DOHH2 (cell line): Measurements from ENCODE around the gene ZNF22.
A peak's percentile ranks its signal among the peaks of the same experiment; 100 is the strongest.

Experiments used
- H3F3A ChIP-seq: fragments of 200-600 bp; sonication (generic), shearing (Covaris generic); 2 replicates; pipeline ENCODE4 v1.6.0; 2016; ENCODE audit warnings: antibody characterized with exemption, mild to moderate bottlenecking; ENCODE audit not compliant: control insufficient read depth, insufficient read depth
- H3K27ac ChIP-seq: fragments of 200-600 bp; sonication (generic); 2 replicates; pipeline ENCODE4 v1.5.1; 2014; ENCODE audit warnings: low read depth, mild to moderate bottlenecking, low read length, moderate library complexity
- H3K27me3 ChIP-seq: fragments of 200-600 bp; sonication (generic); 2 replicates; pipeline ENCODE4 v1.6.1; 2014; ENCODE audit warnings: mild to moderate bottlenecking, low read length, mixed read lengths; ENCODE audit not compliant: control insufficient read depth
- H3K36me3 ChIP-seq: fragments of 200-600 bp; sonication (generic); 2 replicates; pipeline ENCODE4 v1.6.1; 2014; ENCODE audit warnings: mild to moderate bottlenecking, low read length, moderate library complexity, mixed read lengths; ENCODE audit not compliant: control insufficient read depth
- H3K4me1 ChIP-seq: fragments of 200-600 bp; sonication (generic); 2 replicates; pipeline ENCODE4 v1.6.1; 2014; ENCODE audit warnings: mild to moderate bottlenecking, low read length, mixed read lengths; ENCODE audit not compliant: control insufficient read depth
- H3K4me2 ChIP-seq: fragments of 200-600 bp; sonication (generic); 2 replicates; pipeline ENCODE4 v1.6.0; 2014; ENCODE audit warnings: mild to moderate bottlenecking, low read length, moderate library complexity
- H3K4me3 ChIP-seq: fragments of 200-600 bp; sonication (generic); 2 replicates; pipeline ENCODE4 v1.5.1; 2014; ENCODE audit warnings: mild to moderate bottlenecking, low read length, mixed read lengths
- H3K79me2 ChIP-seq: fragments of 200-600 bp; sonication (generic); 2 replicates; pipeline ENCODE4 v1.6.1; 2014; ENCODE audit warnings: mild to moderate bottlenecking, low read length, mixed read lengths; ENCODE audit not compliant: control insufficient read depth
- H3K9me2 ChIP-seq: fragments of 200-600 bp; sonication (generic); replicated peaks from 2 replicates; pipeline ENCODE4 v1.6.1; 2014; ENCODE audit warnings: mild to moderate bottlenecking, low read length, mixed read lengths; ENCODE audit not compliant: control insufficient read depth
- H3K9me3 ChIP-seq: fragments of 200-600 bp; sonication (generic); 2 replicates; pipeline ENCODE4 v1.6.1; 2014; ENCODE audit warnings: antibody characterized with exemption, low read length, mixed read lengths; ENCODE audit not compliant: control insufficient read depth, insufficient read depth
- H4K20me1 ChIP-seq: fragments of 200-600 bp; sonication (generic); 2 replicates; pipeline ENCODE4 v1.6.0; 2014; ENCODE audit warnings: low read depth, mild to moderate bottlenecking, antibody characterized with exemption, low read length, moderate library complexity; ENCODE audit not compliant: control insufficient read depth, insufficient read depth
- EZH2phosphoT487 ChIP-seq: fragments of 200-600 bp; sonication (generic); IDR thresholded peaks from 2 replicates; pipeline ENCODE4 v1.6.1; 2017; ENCODE audit warnings: borderline replicate concordance, mild to moderate bottlenecking, antibody characterized with exemption, low read length, moderate library complexity, mixed read lengths
- TF ChIP-seq, protein P1 (sequence below): fragments of 200-600 bp; sonication (generic); IDR thresholded peaks from one replicate; pipeline ENCODE4 v1.5.1; 2014; ENCODE audit warnings: antibody characterized with exemption, mild to moderate bottlenecking, low read depth, low read length; ENCODE audit not compliant: poor library complexity, severe bottlenecking

The ZNF22 gene

DNA sequence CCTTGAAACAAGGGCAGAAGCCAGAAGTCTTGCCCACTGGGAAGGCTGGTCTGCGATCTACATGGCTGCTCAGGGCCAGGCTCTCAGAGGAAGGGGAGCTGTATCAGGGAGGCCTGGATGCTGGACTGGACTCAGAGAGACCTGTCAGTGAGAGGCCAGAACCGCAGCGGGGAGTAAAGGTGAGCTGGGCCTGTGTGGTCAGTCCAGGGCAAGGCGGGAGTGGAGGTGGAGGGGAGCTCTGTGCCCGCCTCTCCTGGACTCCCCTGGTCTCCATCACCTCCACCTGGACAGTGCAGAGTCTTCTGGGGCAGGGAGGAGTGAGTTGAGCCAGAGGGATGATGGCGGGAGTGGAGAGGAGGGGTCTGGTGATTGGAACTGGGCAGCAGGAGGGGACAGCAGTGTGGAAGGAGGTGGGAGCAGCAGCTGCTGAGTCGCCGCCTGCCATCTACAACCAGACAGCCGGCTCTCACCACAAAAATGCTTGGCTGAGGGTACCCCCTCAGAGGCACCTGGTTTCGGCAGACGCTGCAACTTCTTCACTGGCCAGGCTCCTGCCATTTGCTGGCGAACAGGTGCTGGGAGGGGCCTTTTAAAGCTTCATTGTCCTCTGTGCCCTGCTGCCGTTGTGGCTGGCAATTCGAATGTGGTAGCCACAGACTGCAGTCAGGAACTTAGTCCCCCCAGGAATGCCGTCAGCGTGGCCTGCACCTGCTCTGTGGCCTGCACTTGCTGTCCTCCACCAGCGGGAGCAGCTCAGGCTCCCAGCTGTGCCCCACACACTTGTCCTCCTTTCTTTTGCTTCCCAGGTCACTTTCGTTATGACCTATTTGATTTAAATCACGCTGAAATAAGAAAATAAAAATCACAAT lies 37.6 kb upstream of the ZNF22 start:
- peaks cover 87% of the 10 kb centered on the region for H3K4me1 ChIP-seq
- no peak overlapping the region for H3K27ac ChIP-seq
- H4K20me1 ChIP-seq = no peaks in the 10 kb centered on the region
- H3K4me3 ChIP-seq = peak overlapping the region; percentile 41
- H3F3A ChIP-seq = 0 out of 2 replicates have a peak, but pooled peaks cover 5% of the 10 kb centered on the region
- H3K27me3 ChIP-seq = no peaks in the 10 kb centered on the region
- H3K9me2 ChIP-seq = no peaks in the 10 kb centered on the region
- no peaks in the 10 kb centered on the region for H3K36me3 ChIP-seq
- H3K9me3 ChIP-seq = no peaks in the 10 kb centered on the region
- H3K4me2 ChIP-seq = peak overlapping the region; percentile 70
- H3K79me2 ChIP-seq = peaks cover 10% of the 10 kb centered on the region
- no peak for TF ChIP-seq EZH2phosphoT487
- TF ChIP-seq, protein P1, sequence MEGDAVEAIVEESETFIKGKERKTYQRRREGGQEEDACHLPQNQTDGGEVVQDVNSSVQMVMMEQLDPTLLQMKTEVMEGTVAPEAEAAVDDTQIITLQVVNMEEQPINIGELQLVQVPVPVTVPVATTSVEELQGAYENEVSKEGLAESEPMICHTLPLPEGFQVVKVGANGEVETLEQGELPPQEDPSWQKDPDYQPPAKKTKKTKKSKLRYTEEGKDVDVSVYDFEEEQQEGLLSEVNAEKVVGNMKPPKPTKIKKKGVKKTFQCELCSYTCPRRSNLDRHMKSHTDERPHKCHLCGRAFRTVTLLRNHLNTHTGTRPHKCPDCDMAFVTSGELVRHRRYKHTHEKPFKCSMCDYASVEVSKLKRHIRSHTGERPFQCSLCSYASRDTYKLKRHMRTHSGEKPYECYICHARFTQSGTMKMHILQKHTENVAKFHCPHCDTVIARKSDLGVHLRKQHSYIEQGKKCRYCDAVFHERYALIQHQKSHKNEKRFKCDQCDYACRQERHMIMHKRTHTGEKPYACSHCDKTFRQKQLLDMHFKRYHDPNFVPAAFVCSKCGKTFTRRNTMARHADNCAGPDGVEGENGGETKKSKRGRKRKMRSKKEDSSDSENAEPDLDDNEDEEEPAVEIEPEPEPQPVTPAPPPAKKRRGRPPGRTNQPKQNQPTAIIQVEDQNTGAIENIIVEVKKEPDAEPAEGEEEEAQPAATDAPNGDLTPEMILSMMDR = no peak

DNA sequence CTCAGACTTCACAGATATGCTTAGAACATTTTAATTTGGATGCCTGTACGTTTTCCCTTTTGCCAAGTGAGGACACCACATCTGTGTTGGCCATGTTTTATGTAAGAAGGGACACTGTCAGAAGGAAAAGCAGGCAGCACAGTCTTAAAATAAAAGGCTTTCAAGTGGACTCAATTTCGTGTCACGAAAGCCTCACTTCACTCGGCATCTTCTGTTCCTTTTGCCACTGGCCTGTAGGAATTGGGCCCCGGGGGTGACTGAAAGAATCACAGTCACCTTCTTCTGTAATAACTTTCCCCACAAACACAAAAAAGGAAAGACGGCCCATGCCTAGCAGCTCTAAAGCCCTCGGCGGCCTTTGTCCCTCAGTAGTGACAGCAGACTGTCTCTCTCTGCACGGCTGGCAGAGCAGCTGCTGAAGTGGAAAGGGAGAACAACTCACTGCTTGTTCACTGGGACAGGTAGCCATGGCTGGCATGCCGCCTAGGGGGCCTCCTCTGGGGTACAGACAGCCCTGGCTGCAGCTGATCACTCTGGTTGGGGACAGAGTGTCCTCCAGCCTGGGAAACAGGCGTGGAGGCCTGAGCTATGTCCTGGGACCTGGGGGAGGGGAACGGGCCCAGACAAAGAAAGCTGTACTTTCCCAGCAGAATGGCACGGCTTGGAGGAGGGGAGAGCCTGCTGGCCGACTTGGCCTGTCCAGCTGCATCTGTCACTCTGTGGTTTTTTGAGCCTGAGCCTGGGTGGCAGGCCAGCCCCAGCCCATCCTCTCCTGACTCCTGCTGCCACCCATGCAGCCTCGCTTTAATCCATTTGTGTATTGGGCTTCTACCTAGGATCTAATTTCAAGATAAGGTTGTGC lies 36.7 kb upstream of the ZNF22 start:
- H3K9me2 ChIP-seq = no peaks in the 10 kb centered on the region
- no peaks in the 10 kb centered on the region for H3K36me3 ChIP-seq
- H3K27ac ChIP-seq = no peak overlapping the region
- no peaks in the 10 kb centered on the region for H4K20me1 ChIP-seq
- no peak for TF ChIP-seq EZH2phosphoT487
- TF ChIP-seq, protein P1 = no peak
- H3K4me1 ChIP-seq = peaks cover 86% of the 10 kb centered on the region
- 0 out of 2 replicates have a peak, but pooled peaks cover 5% of the 10 kb centered on the region for H3F3A ChIP-seq
- H3K79me2 ChIP-seq = peaks cover 2% of the 10 kb centered on the region
- H3K9me3 ChIP-seq = no peaks in the 10 kb centered on the region
- H3K4me2 ChIP-seq = peak overlapping the region; percentile 70
- no peaks in the 10 kb centered on the region for H3K27me3 ChIP-seq
- peak overlapping the region; percentile 41 for H3K4me3 ChIP-seq

DNA sequence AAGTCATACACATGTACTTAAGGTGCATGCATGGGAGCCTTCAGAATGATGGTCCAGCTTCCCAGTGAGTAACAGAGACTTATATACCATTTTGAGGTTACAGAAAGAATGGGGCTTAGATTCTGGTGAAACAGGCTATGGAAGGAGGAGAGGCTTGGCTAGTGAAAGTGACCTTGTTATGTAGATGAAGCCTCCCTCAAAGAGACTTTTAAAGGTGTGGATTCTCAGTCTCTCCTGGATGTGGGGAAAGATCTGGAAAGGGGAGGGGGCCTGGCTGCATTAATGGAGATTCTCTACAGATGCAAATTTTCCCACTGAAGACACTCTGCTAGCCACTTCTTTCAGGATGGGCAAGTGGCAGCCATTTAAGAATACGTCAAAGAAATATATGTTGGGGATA lies 35.6 kb upstream of the ZNF22 start:
- H3K27me3 ChIP-seq = no peaks in the 10 kb centered on the region
- 0 out of 2 replicates have a peak, but pooled peaks cover 5% of the 10 kb centered on the region for H3F3A ChIP-seq
- no peak for TF ChIP-seq EZH2phosphoT487
- TF ChIP-seq, protein P1 = no peak
- no peak overlapping the region for H3K27ac ChIP-seq
- no peak overlapping the region for H3K4me3 ChIP-seq
- H3K4me2 ChIP-seq = no peak overlapping the region; the same call in 1 of the 2 replicates
- no peaks in the 10 kb centered on the region for H3K79me2 ChIP-seq
- no peaks in the 10 kb centered on the region for H3K36me3 ChIP-seq
- H4K20me1 ChIP-seq = no peaks in the 10 kb centered on the region
- no peaks in the 10 kb centered on the region for H3K9me3 ChIP-seq
- no peaks in the 10 kb centered on the region for H3K9me2 ChIP-seq
- peaks cover 81% of the 10 kb centered on the region for H3K4me1 ChIP-seq
